Lung (tissue), 12 donors: ENCODE data around the gene IRGQ. TPM values are rescaled to one million over a fixed set of nuclear protein-coding genes. Genes with fewer than 3 reads are reported as not detected.

Experiments
- ATAC-seq: fragments of 200-7000 bp; cut with Tn5 transposase; one replicate; pipeline ENCODE4 v1.9.1; 2020; ENCODE audit warnings: moderate number of reproducible peaks; ENCODE audit not compliant: insufficient read depth, low FRiP score
- DNase-seq, 3 donors: peaks; one replicate each; pipeline ENCODE4 v3.0.0-alpha.2; 2013 to 2017
- H3K27ac ChIP-seq, 2 donors: one replicate each; pipeline ENCODE4 v1.5.1; 2013; ENCODE audit warnings: mild to moderate bottlenecking in 2 of 2, moderate library complexity in 2 of 2, control low read depth in 1 of 2, inconsistent platforms in 1 of 2, low read depth in 1 of 2, low read length in 1 of 2
- H3K27me3 ChIP-seq, 3 donors: one replicate each; pipeline ENCODE4 v1.5.1; 2013; ENCODE audit warnings: low read length in 2 of 3; ENCODE audit not compliant: control insufficient read depth in 3 of 3, insufficient read depth in 3 of 3
- H3K36me3 ChIP-seq, 4 donors: one replicate each; pipeline ENCODE4 v1.5.1; 2013; ENCODE audit warnings: low read length in 4 of 4, mild to moderate bottlenecking in 1 of 4, moderate library complexity in 1 of 4; ENCODE audit not compliant: control insufficient read depth in 4 of 4, insufficient read depth in 4 of 4
- H3K4me1 ChIP-seq, 5 donors: one replicate each; pipeline ENCODE4 v1.5.1; 2013; ENCODE audit warnings: low read length in 5 of 5, mild to moderate bottlenecking in 2 of 5, moderate library complexity in 1 of 5; ENCODE audit not compliant: control insufficient read depth in 5 of 5, insufficient read depth in 5 of 5
- H3K4me3 ChIP-seq: one replicate; pipeline ENCODE4 v1.5.1; 2013; ENCODE audit warnings: mild to moderate bottlenecking, control low read depth, moderate library complexity
- H3K9ac ChIP-seq, 2 donors: one replicate each; pipeline ENCODE4 v1.5.1; 2013; ENCODE audit warnings: low read length in 2 of 2, control low read depth in 1 of 2; ENCODE audit not compliant: insufficient read depth in 1 of 2
- H3K9me3 ChIP-seq, 4 donors: one replicate each; pipeline ENCODE4 v1.5.1; 2013; ENCODE audit warnings: low read length in 3 of 4, mild to moderate bottlenecking in 1 of 4, moderate library complexity in 1 of 4; ENCODE audit not compliant: control insufficient read depth in 4 of 4, insufficient read depth in 3 of 4
- CTCF ChIP-seq: IDR thresholded peaks from 2 replicates; pipeline ENCODE4 v1.5.1; 2012; ENCODE audit warnings: mild to moderate bottlenecking; ENCODE audit errors: control extremely low read depth, extremely low read depth
- WGBS, 2 donors: extraction: QIAGEN DNeasy Blood & Tissue Kit; methylation state at CpG; one replicate each; pipeline ENCODE4 v1.1.7; 2013; 5-methylcytosine and 5-hydroxymethylcytosine counted together
- polyA plus RNA-seq, 2 donors: library from polyadenylated mRNA; stranded (reverse); fragments of 200-250 nt; gene quantifications; one replicate each; pipeline ENCODE4 v1.2.1, GENCODE V29; 2013
- total RNA-seq, 2 donors: library from RNA; depleted of rRNA in 1 of 2; stranded (reverse); fragments of >200 nt in 1 of 2; gene quantifications; one replicate each; pipeline ENCODE4 v1.2.1, GENCODE V29; 2014 to 2021
- donor health status: control.
- donor health status: control.
- donor health status: Bipolar disorder and iron deficiency.
- donor health status: healthy.
- donor health status: DM: yes; HTN: yes; CAD: no.

IRGQ gene
- total and polyA plus RNA-seq, 4 donors = 3.8 to 28.3 (median 15.6) TPM

DNA sequence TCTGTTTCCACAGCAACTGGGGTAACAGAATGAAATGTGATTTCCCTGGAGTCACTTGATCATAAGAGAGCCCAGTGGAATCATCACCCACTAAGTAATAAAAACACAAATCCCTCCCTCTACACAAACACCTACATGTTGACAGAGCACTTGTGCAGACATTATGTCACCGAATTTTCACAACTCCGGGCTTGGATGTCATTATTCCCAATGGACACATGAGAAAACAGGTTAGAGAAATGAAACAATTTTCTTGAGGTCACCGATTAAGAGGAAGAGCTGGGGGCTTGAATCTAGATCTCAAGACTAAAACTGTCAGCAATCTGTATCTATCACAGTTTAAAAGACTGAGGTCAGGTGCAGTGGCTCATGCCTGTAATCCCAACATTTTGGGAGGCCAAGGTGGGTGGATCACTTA, 23.8 kb downstream of the IRGQ start:
- WGBS, 2 donors = 68 to 88% methylated on average over 3 of the region's 3 CpGs
- ATAC-seq = no peak
- H3K9ac ChIP-seq = no peak overlapping the region
- no peak overlapping the region for H3K27ac ChIP-seq
- peaks cover 3 to 16% (median 6%) of the 10 kb centered on the region in 5 donors for H3K4me1 ChIP-seq
- TF ChIP-seq CTCF = no peak
- no peaks in the 10 kb centered on the region for H3K27me3 ChIP-seq
- H3K4me3 ChIP-seq = no peak overlapping the region
- H3K9me3 ChIP-seq = no peaks in the 10 kb centered on the region
- H3K36me3 ChIP-seq = peaks cover 0 to 3% (median 1%) of the 10 kb centered on the region in 4 donors
- DNase-seq = no peak

DNA sequence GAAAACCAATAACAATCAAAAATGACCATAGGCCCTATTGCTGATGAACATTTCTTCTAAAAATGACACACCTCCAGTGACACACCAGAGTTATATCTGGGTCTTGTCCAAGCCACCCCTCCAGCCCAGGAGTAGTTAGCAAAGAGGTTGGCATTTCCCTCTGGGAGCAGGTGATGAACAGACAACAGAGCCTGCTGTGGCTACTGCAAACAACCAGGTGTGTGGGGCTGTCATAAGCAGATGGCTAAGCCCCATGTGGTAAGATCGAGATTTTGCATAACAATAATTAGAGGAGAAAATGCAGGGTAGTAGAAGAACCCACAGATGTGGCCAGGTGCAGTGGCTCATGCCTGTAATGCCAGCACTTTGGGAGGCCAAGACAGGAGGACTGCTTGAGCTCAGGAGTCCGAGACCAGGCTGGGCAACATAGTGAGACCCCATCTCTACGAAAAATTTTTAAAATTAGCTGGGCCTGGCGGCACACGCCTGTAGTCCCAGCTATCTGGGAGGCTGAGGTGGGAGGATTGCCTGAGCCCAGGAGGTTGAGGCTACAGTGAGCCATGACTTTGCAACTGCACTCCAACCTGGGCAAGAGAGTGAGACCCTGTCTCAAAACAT, 25.7 kb downstream of the IRGQ start:
- no peaks in the 10 kb centered on the region for H3K9me3 ChIP-seq
- no peak overlapping the region for H3K4me3 ChIP-seq
- no peaks in the 10 kb centered on the region for H3K27me3 ChIP-seq
- no peak for TF ChIP-seq CTCF
- H3K9ac ChIP-seq = no peak overlapping the region
- H3K27ac ChIP-seq = peak overlapping the region in 1 of 2 donors; percentile 61
- no peak for DNase-seq
- ATAC-seq = no peak
- peaks cover 0 to 3% (median 1%) of the 10 kb centered on the region in 4 donors for H3K36me3 ChIP-seq
- 85 to 91% methylated on average over 5 of the region's 5 CpGs for WGBS, 2 donors
- H3K4me1 ChIP-seq = peaks cover 0 to 9% (median 6%) of the 10 kb centered on the region in 5 donors

DNA sequence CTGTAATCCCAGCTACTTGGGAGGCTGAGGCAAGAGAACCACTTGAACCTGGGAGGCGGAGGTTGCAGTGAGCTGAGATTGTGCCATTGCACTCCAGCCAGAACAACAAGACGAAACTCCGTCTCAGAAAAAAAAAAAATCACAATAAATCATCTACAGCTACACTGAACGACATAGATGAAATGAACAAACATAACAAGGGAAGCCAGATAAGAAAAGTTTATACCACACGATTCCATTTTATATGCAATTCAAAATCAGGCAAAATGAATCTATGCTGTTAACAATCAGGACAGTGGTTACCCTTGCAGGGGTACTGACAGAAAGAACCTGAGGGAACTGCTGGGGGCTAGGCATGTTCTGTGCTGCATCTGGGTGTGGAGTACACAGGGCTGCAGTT, 26.3 kb downstream of the IRGQ start:
- no peak overlapping the region for H3K27ac ChIP-seq
- no peak overlapping the region for H3K9ac ChIP-seq
- H3K36me3 ChIP-seq = peaks cover 0 to 3% (median 1%) of the 10 kb centered on the region in 4 donors
- no peak overlapping the region for H3K4me3 ChIP-seq
- 66 to 70% methylated on average over 5 of the region's 5 CpGs for WGBS, 2 donors
- TF ChIP-seq CTCF = no peak
- DNase-seq = no peak
- no peaks in the 10 kb centered on the region for H3K9me3 ChIP-seq
- no peak for ATAC-seq
- H3K27me3 ChIP-seq = no peaks in the 10 kb centered on the region
- peaks cover 0 to 5% (median 4%) of the 10 kb centered on the region in 5 donors for H3K4me1 ChIP-seq

DNA sequence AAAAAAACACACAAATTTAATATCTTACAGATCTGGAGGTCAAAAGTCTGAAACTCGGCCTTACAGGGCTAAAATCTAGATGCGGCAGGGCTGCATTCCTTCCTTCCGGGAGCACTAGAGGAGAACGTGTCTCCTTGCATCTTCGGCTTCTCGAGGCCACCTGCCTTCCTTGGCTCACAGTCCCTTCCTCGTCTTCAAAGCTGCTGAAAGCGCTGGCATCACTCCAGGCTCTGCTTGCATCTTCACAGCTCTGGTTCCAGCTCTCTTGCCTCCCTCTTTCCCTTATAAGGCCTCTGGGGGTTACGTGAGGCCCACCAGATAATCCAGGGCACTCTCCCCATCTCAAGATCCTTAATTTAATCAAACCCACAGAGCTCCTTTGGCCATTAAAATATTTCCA, 31.1 kb downstream of the IRGQ start:
- Histone ChIP-seq H3K27me3 (no peaks in the 10 kb centered on the region), H3K36me3 (peaks cover 0 to 20% (median 10%) of the 10 kb centered on the region in 4 donors), H3K4me1 (peaks cover 0 to 13% (median 0%) of the 10 kb centered on the region in 5 donors), H3K9me3 (no peaks in the 10 kb centered on the region), H3K27ac (no peak overlapping the region), H3K9ac (no peak overlapping the region), H3K4me3 (no peak overlapping the region)
- ATAC-seq = no peak
- 54 to 73% methylated on average over 9 of the region's 9 CpGs for WGBS, 2 donors
- no peak for TF ChIP-seq CTCF
- DNase-seq = no peak
